GM19438 (cell line): ENCODE results near the gene CDCA7L.

ENCODE experiments used
- ATAC-seq: cut with Tn5 transposase; IDR thresholded peaks from one replicate; pipeline ENCODE4 v1.9.1; 2021; ENCODE audit warnings: low read depth; ENCODE audit not compliant: unreplicated experiment

The CDCA7L gene, protein sequence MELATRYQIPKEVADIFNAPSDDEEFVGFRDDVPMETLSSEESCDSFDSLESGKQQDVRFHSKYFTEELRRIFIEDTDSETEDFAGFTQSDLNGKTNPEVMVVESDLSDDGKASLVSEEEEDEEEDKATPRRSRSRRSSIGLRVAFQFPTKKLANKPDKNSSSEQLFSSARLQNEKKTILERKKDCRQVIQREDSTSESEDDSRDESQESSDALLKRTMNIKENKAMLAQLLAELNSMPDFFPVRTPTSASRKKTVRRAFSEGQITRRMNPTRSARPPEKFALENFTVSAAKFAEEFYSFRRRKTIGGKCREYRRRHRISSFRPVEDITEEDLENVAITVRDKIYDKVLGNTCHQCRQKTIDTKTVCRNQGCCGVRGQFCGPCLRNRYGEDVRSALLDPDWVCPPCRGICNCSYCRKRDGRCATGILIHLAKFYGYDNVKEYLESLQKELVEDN

GRCh38 chr7:21945454-21946221 is at the start of gene CDCA7L:
Gene CDCA7L (minus strand): TSS chr7:21945899. CDS start chr7:21945804, 95 bp downstream.
- peak; percentile 84 for ATAC-seq

DNA sequence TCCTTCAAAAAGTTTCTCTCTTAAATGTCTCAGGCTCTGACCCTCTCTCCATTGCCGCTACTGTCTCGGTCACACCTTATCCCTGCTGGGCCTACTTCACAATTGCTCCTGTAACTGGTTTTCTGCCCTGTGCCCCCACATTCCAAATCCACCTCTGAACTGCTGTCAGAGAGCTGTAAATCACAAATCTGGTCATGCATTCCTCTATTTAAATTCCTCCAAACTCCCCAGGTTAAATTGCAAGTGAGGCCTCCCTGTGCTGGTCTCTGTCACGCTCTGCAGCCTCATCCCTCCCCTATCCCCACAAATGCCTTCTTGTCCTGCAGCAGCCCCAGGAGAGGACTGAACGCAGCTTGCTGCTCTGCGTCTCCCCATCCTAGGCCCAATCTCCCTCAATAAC is 40.4 kb upstream of the CDCA7L start:
- no peak for ATAC-seq

GRCh38 chr7:21984042-21984441 is 38.3 kb upstream of the CDCA7L start:
- no peak for ATAC-seq

GRCh38 chr7:21983056-21983455 is 37.4 kb upstream of the CDCA7L start:
- no peak for ATAC-seq

- no peak for ATAC-seq
Observed at GRCh38 chr7:21981524-21981923, 35.8 kb upstream of the CDCA7L start.

DNA sequence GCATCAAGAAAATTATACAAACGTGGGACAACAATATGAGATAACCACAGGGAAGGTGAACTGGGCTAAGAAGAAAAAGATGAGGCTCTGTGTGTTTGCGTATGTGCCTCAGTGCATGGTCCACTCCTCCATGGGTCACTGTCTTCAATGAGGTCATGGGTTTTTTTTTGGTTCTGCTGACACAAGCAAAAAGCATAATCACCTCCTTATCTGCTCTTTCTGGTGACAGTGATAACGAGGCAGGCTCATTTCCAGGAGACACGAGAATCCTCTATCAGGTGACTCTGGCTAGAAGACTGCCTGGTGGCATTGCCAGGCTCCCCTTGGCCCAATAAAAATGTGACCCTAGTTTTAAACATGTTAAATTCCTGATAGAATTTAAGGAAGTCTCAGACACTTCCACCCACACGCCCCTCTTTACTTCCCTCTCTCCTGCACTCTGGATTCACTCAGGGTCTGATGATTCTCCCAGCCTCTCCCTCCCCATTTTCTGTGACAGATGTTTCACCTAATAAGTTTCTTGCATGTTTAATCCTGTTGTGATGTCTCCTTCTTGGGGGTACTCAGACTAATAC is 35.3 kb upstream of the CDCA7L start:
- no peak for ATAC-seq

DNA sequence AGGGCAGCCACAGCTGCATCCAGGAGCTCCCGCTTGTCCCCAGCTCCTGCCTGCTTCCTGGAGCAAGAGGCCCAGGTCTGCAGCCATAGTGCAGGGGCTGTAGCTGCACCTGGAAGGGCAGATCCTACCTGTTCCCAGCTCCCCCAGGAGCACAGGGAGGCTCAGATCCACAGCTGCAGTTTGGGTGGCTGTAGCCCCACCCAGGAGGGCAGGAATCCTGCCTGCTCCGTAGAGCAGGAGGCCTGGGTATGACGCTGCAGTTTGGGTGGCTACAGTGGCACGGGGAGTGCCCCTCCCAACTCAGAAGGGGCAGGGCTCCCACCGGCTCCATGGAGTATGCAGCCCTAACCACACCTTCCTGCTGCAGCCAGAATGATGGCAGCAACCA is 26.7 kb upstream of the CDCA7L start:
- ATAC-seq, result no peak

GRCh38 chr7:21971780-21972396 is 26.2 kb upstream of the CDCA7L start:
- no peak for ATAC-seq

- ATAC-seq, result no peak
Observed at GRCh38 chr7:21969822-21970221, 24.1 kb upstream of the CDCA7L start.

DNA sequence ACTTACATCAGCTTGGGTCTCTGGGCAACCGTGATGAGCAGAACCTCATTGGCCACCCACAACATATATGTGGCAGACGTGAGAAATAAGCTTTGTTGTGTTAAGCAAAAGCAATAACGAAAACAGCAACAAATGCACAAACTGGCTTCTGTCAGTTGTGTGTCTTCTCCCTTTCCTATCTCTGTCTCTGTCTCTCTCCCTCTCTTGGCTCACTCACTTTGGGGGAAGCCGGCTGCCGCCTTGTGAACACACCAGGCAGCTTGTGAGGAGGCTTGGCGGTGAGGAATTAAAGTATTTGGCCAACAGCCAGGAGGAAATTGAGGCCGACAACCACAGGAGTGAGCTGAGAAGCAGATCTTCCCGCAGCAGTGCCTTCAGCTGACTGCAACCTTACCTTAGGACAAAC is 21.9 kb upstream of the CDCA7L start:
- ATAC-seq, result no peak

- ATAC-seq, result no peak
Observed at GRCh38 chr7:21966271-21966670, 20.6 kb upstream of the CDCA7L start.

GRCh38 chr7:21965291-21965690 is 19.6 kb upstream of the CDCA7L start:
- ATAC-seq, result no peak

DNA sequence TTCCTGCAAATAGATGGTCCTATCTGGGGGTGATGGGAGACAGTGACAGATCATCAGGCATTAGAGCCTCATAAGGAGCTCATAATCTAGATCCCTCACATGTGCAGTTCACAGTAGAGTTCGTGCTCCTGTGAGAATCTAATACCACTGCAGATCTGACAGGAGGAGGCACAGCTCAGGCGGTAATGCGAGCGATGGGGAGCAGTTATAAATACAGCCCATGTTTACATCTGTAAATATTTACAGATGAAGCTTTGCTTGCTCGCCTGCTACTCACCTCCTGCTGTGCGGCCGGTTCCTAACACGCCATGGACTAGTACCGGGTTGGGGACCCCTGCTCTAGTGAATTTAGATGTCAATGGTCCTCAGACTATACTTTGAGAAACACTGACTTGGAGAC is 17.0 kb upstream of the CDCA7L start:
- no peak for ATAC-seq

GRCh38 chr7:21960922-21961321 is 15.2 kb upstream of the CDCA7L start:
- no peak for ATAC-seq

GRCh38 chr7:21959387-21959776 is 13.7 kb upstream of the CDCA7L start:
- ATAC-seq, result no peak

GRCh38 chr7:21953781-21954180 is 8.1 kb upstream of the CDCA7L start:
- ATAC-seq, result no peak

- ATAC-seq, result no peak
Observed at GRCh38 chr7:21948887-21949540, 3.3 kb upstream of the CDCA7L start.

DNA sequence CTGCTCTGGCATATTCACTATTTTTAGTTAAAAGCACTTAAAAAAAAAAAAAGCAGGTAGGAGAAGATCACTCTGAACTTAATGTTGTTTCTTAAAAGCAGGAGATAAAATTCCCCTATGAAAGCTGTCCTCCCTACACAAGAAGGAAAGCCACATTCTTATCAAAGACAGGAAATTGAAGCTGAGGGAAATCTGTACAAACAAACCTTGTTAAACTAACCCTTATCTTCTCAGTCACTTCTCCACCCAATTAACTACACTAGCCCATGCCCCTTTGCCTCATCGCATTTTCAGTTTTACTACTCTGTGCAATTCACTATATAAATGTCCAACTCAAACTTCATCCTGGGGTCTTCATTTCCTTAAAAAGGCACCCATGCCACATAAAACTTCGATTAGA is 2.7 kb upstream of the CDCA7L start:
- ATAC-seq, result no peak

GRCh38 chr7:21947946-21948345 is 2.2 kb upstream of the CDCA7L start:
- no peak for ATAC-seq

- no peak for ATAC-seq
Observed at GRCh38 chr7:21947056-21947455, 1.4 kb upstream of the CDCA7L start.
